Measurements from ENCODE around the gene MFSD2A. TPM values are rescaled to one million over a fixed set of nuclear protein-coding genes. Genes with fewer than 3 reads are reported as not detected.
A peak's percentile ranks its signal among the peaks of the same experiment; 100 is the strongest.
"Not testable (repeated sequence)": the region's sequence is repeated elsewhere in the genome, so short reads cannot be mapped to it uniquely, and the experiment has no call there.

MFSD2A gene
- total RNA-seq, 1 donor from 2014 or later: 12.3 TPM

DNA sequence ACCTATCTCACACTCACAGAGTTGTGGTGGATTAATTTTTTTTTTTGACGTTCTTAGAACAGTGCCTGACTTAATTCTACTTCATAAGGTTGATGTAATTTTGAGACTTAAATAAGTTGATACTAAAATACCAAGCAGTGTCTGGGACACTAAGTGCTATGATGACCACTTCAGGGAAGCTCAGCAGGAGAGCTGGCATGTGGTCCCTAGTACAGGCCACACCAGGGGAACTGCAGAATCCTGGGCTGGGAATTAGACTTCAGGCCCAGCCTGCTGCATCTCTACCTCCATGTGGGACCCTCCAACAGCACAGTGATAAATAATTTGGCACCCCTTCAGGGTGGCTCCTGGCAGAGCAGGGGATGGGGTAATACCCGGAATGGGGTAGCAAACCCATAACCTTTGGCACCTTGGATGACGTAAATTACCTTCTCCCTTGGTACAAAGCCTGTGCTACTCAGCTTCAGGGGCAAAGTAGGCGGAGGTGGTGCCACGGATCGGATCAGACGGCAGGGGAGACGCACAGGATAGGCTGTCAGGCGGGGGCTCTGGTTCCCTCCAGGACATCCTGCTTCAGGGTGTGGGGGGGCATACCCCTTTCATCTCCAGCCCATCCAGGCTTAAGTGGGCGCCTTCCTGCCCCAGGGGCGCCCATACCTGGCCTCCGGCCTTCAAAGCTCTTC lies 4.8 kb downstream of the MFSD2A start:
- ATAC-seq (no peak), DNase-seq (ENCODE audit: low spot score) (no peak)
- intact Hi-C loops (cut with DNase I): no loop called here

DNA sequence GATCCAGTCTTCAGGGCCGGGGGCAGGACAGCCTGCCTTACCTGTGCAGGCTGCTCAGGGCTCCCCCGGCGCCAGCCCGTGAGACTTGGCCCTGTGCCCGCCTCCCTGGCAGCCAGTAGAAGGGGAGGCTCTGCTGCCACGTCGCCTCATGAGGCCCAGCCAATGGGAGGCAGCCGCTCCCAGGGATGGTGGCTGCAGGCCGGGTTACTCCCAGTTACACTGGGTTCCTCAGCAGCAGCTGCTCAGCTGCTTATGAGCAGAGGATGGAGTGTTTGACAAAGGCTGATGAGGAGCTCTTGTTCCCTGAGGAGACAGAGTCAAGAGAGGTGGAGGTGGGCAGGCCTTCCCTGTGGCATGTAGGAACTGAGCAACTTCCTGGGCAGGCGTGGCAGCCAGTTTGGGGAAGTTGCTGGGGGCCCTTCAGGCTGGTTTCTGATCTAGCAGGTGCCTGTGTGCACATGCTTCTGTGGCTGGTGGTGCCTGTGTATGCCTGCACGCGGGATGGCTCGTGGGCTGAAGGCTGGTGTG lies 5.5 kb downstream of the MFSD2A start:
- no peak for DNase-seq (ENCODE audit: low spot score)
- intact Hi-C loops (cut with DNase I): no loop called here
- peak; percentile 66 for ATAC-seq

DNA sequence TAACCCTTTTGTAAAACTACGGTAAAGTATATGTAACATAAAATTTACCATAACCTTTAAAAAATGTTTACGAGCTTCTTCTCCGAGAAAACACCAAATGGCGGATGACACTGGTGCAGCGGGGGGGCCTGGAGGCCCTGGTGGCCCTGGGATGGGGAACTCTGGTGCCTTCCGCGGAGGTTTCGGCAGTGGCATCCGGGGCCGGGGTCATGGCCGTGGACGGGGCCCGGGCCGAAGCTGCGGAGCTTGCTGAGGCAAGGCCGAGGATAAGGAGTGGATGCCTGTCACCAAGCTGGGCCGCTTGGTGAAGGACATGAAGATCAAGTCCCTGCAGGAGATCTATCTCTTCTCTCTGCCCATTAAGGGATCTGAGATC lies 7.5 kb downstream of the MFSD2A start:
- no peak for ATAC-seq
- DNase-seq (ENCODE audit: low spot score): no peak
- intact Hi-C loops (cut with DNase I): no loop called here

DNA sequence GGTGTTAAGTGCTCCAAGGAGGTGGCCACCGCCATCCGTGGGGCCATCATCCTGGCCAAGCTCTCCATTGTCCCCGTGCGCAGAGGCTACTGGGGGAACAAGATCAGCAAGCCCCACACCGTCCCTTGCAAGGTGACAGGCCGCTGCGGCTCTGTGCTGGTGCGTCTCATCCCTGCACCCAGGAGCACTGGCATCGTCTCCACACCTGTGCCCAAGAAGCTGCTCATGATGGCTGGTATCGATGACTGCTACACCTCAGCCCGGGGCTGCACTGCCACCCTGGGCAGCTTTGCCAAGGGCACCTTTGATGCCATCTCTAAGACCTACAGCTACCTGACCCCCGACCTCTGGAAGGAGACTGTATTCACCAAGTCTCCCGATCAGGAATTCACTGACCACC lies 8.0 kb downstream of the MFSD2A start:
- ATAC-seq; DNase-seq (ENCODE audit: low spot score); intact Hi-C loops (cut with DNase I): not testable (repeated sequence)

DNA sequence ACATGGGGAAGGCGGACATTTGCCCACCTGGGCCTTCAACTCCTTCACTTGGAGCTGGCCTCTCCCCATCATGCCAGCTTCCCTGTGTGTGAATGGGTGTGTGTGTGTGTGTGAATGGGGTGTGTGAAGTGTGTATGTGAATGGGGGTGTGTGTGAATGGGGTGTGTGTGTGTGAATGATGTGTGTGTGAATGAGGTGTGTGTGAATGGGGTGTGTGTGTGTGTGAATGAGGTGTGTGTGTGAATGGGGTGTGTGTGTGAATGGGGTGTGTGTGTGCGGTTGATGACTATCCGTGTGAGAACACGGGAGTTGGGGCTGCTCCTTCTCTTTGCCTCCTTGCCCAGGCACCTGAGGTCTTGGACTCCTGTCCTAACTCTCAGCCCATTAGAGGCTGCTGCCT lies 9.6 kb downstream of the MFSD2A start:
- intact Hi-C loops (cut with DNase I): no loop called here
- ATAC-seq (no peak), DNase-seq (ENCODE audit: low spot score) (no peak)

DNA sequence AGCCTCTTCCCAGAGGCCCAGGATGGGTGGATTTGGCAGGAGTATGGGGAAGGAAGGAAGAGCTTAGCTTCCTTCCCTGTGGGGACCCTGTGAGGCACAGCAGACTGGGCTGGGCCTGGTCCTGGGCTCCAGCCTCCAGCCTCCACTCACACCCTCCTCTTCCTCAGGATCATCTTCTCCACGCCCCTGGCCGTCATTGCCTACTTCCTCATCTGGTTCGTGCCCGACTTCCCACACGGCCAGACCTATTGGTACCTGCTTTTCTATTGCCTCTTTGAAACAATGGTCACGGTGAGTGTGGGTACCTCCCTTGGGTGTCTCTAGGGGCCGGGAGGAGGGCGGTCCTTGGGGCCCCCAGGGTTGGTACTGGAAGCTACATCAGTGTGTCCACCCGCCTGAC lies 10.1 kb downstream of the MFSD2A start:
- DNase-seq (ENCODE audit: low spot score): no peak
- intact Hi-C loops (cut with DNase I): loop anchor here (5.0 kb wide), 1 partner anchor 38 kb away; no protein-coding TSS in a partner anchor
- no peak for ATAC-seq

DNA sequence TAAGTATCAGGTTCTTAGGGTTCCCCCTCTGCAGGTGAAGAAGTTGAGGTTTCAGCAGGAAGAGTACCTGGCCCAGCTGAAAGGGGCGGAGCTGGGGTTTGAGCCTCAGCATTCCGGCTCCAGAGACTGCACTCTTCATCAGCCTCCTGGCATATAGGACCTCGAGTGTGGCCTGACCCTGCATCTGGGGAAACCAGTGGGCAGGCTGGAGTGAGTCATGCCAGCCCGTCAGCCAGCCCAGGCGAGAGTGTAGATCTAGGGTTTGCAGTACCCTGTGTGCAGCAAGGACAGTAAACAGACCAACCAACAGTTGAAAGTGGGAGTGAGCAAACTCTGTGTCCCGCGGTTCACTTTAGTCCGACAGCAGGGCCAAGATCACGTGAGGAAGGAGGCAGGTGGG lies 14.1 kb downstream of the MFSD2A start:
- DNase-seq (ENCODE audit: low spot score) (no peak), ATAC-seq (no peak)
- intact Hi-C loops (cut with DNase I): loop anchor here (5.0 kb wide), 1 partner anchor 42 kb away; no protein-coding TSS in a partner anchor

DNA sequence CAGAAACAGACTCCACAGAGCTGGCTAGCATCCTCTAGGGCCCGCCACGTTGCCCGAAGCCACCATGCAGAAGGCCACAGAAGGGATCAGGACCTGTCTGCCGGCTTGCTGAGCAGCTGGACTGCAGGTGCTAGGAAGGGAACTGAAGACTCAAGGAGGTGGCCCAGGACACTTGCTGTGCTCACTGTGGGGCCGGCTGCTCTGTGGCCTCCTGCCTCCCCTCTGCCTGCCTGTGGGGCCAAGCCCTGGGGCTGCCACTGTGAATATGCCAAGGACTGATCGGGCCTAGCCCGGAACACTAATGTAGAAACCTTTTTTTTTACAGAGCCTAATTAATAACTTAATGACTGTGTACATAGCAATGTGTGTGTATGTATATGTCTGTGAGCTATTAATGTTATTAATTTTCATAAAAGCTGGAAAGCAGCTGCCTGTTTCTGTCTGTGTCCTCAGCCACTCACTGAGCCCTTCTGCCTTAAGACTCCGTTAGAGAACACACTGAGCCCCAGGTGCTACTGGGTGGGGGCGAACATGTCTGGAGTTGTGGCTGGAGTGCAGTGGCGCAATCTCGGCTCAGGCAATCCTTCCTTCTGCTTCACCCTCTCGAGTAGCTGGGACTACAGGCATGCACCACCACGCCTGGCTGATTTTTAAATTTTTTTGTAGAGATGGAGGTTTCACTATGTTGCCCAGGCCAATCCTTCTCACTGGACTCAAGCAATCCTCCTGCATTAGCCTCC lies 14.8 kb downstream of the MFSD2A start:
- ATAC-seq: no peak
- no peak for DNase-seq (ENCODE audit: low spot score)
- intact Hi-C loops (cut with DNase I): loop anchor here (5.0 kb wide), 2 partner anchors 42 to 152 kb away; no protein-coding TSS in a partner anchor

DNA sequence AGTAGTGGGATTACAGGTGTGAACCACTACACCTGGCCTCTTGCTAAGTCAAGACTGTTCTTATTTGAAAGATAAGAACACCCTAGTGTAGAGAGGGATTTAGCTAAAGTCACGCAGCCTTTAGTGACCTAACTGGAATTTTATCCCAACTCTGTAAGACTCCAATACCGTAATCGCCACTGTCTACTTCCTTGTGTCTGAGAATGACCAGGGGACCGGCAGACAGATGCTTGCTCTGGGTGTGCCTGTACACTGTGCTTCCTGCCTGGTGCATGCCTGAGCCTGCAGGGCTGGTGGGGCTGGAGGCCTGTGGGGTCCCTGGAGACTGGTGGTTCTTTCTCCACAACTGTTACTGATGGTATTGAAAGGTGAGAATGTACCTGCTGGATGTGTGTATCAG lies 15.3 kb downstream of the MFSD2A start:
- ATAC-seq (no peak), DNase-seq (ENCODE audit: low spot score) (no peak)
- intact Hi-C loops (cut with DNase I): loop anchor here (5.0 kb wide), 1 partner anchor 153 kb away; no protein-coding TSS in a partner anchor

DNA sequence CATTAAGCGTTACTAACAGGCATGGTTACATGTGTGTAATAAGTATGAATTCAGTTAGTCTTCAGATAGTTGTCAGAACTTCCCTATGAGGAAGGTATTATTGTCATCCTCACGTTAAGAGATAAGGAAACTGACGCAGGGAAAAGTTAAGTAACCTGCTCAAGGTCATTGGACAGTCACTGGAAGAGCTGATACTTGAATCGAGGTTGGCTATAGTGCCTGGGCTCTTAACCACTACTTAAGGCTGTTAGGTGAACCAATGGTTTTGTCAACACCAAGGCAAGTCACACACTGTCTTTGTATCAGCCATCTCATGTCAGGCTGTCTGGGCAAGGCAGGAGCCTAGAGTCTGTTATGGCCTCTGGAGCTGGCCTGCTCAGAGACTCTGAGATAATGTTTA lies 16.2 kb downstream of the MFSD2A start:
- intact Hi-C loops (cut with DNase I): loop anchor here (5.0 kb wide), 1 partner anchor 154 kb away; no protein-coding TSS in a partner anchor
- DNase-seq (ENCODE audit: low spot score) (no peak), ATAC-seq (no peak)

DNA sequence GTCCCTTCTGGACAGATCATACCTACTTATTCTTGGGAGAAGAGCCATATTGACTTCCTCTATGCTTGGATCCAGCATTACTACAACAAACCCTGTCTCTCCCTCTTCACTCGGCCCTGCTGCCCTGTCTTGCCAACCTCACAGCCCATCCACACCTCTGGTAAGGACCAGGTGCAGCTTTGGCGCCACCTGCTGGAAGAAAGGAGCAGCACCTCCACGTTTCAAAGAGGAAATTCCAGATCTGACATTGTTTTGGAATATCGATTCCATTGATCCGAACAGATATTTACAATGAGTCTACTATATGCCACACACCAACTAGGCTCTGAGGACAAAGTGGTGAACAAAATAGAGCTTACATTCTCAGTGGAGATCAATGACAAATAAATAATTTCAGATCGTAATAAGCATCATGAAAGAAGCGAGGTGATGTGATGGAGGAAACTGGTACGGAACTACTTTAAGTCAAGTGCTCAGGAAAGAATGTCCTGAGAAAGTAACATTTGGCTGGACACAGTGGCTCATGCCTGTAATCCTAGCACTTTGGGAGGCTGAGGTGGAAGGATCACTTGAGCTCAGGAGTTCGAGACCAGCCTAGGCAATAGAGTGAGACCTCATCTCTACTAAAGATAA lies 18.7 kb downstream of the MFSD2A start:
- ATAC-seq (peak; percentile 86), DNase-seq (ENCODE audit: low spot score) (peak; percentile 87)
- intact Hi-C loops (cut with DNase I): loop anchor here (5.0 kb wide), 1 partner anchor 156 kb away; no protein-coding TSS in a partner anchor

DNA sequence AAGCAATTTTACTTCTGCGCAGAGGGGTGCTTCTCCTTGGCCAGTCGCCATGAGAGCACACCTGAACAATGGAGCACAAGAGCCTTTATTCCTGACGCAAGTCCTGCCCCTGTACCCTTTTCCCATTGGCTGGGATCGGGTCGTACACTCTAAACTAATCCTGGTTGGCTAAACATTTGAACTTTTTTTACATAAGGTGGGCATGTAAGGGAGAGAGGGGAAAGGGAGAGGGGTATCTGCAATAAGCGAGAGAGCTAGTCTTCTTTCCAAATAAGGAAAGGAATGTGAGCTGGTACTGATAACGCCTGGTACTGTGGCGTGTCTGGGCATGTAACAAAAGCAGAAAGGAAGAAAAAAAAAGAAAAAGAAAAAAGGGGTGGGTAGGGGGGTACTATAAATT lies 21.8 kb downstream of the MFSD2A start:
- intact Hi-C loops (cut with DNase I): no loop called here
- no peak for DNase-seq (ENCODE audit: low spot score)
- no peak for ATAC-seq

DNA sequence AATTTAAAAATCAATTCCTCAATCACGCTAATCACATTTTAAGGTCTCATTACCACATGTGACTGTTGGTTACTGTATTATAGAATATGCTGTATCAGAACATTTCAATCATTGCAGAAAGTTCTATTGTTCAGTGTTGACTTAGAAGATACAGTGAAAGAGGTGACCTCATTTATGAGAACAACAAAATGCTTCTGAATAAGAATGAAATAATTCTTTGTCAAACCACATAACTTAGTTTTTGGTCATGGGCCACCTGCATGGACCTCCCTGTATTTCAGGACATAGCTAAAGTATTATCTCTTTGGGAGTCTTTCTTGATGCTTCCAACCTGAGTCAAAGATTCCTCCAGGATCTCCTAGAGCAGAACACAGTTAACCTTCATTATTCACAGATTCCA lies 22.3 kb downstream of the MFSD2A start:
- ATAC-seq (no peak), DNase-seq (ENCODE audit: low spot score) (no peak)
- intact Hi-C loops (cut with DNase I): no loop called here

DNA sequence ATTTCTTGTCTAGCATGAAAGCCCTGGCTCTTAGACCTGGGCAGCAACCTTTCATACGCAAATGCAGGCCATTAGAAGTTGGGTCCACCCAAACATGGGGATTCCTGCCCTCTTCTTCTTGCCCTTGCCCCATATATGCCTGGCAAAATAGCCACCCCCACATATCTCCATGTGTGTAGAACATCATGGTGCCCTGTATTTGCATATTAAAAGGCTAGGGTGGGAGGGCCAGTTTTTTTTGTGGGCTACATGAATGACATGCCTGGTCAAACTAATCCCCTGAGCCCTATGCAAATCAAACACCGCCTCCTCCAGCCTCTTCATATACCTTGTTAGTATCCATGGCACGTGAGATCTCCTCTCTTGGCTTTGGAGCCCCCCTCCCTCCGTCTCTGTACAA lies 24.7 kb downstream of the MFSD2A start:
- DNase-seq (ENCODE audit: low spot score): no peak
- intact Hi-C loops (cut with DNase I): no loop called here
- ATAC-seq: no peak

DNA sequence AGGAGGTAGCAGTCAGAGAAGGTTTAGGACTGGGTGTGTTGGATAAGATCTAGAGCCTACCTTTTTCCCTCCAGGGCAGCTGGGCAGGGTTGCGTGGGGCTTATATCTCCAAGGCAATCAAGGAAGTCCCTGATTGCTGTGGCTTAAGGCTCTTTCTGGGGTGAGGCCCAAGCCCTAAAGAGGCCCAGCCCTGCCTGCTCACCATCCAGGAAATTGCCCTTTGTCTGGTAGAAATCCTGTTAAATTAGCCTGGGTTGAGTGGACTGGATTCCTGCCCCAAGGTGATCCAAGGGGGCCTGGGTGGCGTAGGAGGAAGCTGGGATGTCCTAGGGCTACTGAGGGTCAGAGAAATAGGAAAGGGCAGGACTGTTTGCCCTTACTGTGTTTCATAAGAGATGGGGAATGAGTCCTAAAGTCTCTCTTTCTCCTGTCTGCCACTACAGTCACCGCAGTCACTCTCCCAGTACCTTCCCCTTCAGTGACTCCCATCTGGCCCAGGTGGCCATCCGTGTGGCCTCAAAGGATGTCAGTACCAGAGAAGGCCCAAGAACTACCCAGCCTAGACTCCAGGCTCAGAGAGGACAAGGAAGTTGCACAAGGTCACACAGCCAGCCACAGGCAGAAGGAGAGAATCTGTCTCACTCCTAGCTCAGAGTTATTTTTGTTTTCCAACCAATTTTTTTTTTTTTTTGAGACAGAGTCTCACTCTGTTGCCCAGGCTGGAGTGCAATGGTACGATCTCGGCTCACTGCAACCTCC lies 25.8 kb downstream of the MFSD2A start:
- no peak for DNase-seq (ENCODE audit: low spot score)
- ATAC-seq: no peak
- intact Hi-C loops (cut with DNase I): no loop called here

DNA sequence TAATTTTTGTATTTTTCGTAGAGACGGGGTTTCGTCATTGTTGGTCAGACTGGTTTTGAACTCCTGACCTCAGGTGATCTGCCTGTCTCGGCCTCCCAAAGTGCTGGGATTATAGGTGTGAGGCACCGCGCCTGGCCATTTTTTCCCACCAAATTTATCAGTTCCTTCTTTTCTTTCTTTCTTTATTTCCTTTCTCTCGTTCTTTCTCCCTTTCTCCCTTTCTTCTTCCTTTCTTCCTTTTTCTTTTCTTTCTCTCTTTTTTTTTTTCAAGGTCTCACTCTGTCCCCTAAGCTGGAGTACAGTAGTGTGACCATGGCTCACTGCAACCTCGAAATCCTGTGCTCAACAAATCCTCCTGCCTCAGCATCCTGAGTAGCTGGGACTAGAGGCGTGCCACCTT lies 26.4 kb downstream of the MFSD2A start:
- intact Hi-C loops (cut with DNase I): no loop called here
- ATAC-seq: no peak
- DNase-seq (ENCODE audit: low spot score): no peak

DNA sequence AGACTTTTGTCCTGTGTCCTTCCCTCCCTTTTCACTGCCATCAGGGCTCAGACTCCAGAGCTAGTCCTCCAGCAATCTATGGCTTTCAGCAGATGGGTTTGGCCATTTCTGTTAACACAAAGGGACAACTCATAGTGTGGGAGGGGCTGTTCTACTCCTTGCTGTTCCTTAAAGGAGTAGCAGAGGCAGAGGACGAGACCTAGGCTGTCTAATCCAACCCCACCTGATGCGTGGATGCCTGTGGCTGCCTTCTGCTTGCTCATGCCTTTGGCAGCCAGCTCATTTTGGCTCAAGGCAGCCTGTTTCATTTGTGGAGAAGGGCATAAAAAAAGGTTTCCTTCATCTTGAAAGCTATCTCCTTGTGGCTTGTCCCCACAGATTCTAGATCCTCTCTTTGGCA lies 27.0 kb downstream of the MFSD2A start:
- intact Hi-C loops (cut with DNase I): no loop called here
- DNase-seq (ENCODE audit: low spot score) (no peak), ATAC-seq (no peak)

DNA sequence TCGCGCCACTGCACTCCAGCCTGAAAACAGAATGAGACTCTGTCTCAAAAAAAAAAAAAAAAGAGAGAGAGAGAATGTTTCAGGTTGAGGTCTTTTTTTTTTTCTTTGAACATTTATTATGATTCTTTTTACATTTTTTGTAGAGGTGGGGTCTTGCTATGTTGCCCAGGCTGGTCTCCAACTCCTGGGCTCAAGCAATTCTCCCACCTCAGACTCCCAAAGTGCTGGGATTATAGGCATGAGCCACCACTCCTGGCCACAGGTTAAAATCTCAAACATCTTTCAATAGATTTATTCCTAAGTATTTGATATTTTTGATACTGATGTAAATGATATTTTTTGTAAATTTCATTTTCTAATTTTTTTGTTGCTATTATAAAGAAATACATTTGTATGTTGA lies 29.5 kb downstream of the MFSD2A start:
- DNase-seq (ENCODE audit: low spot score); intact Hi-C loops (cut with DNase I); ATAC-seq: not testable (repeated sequence)

DNA sequence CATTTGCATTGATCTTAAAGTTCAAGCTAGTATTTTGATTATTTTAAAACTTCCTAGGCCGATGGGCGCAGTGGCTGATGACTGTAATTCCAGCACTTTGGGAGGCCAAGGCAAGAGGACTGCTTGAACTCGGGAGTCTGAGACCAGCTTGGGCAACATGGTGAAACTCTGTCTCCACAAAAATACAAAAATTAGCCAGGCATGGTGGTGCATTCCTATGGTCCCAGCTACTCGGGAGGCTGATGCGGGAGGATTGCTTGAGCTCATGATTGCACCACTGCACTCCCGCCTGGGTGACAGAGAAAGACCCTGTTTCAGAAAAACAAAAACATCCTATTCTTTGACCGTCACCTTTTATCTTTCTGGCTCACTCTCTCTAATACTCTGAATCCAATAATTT lies 30.0 kb downstream of the MFSD2A start:
- no peak for DNase-seq (ENCODE audit: low spot score)
- ATAC-seq: no peak
- intact Hi-C loops (cut with DNase I): no loop called here

Data from sciatic nerve (tissue), 2 donors.